ENCODE data around the gene TMEM154. TPM values are rescaled to one million over a fixed set of nuclear protein-coding genes. Genes with fewer than 3 reads are reported as not detected.

Gene TMEM154
- total RNA-seq, 2 experiments from 2014 or later: 18.1 to 20.8 TPM

DNA sequence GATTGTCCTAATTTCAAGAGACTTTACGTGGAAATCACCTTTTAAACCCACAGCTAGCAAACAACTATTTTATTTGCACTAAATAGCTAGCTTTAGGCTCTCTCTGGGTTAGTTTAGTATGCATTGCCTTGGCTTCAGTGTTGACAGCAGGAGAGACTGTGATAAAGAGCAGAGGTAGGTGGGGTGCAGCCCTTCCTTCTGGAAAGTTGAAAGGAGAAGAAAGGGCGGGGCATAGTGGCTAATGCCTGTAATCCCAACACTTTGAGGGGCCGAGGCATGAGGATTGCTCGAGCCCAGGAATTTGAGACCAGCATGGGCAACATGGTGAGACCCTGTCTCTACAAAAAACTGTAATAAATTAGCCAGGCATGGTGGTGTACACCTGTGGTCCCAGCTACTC is 29.0 kb upstream of the TMEM154 start:
- peaks cover 16% of the 10 kb centered on the region for H3K9me3 Mint-ChIP-seq
- H3K27me3 Mint-ChIP-seq: no peaks in the 10 kb centered on the region
- no peak overlapping the region for H3K4me3 Mint-ChIP-seq
- DNase-seq: no peak
- CTCF ChIA-PET: interaction anchor here (1.0 to 1.3 kb wide), 2 partner anchors 26 to 210 kb away, joined by 3 read pairs; no protein-coding TSS in a partner anchor
- peaks cover 5% of the 10 kb centered on the region for H3K36me3 Mint-ChIP-seq
- intact Hi-C loops (cut with micrococcal nuclease): no loop called here
- peaks cover 5% of the 10 kb centered on the region for H3K4me1 Mint-ChIP-seq (ENCODE audit: low read depth)
- H3K27ac Mint-ChIP-seq: no peak overlapping the region
- POLR2A ChIA-PET: no interaction called here

DNA sequence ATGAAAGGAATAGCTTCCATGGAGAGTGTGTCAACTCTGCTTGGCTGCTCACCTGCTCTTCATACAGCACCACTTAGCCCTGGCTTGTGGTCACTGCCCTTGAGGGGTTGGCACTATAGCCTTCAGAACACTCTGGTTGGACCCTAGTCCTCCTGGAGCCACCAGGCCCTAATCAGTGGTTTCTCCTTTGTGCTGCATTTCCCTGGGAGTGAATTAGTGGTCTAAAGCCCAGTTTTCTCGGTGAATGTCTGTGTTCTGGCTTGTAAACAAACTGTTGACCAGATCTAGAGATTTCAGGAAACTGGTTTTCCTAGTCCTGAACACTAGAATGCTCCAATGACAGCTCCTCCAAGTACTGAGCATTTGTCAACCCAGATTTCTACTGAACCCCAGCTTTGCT is 28.6 kb upstream of the TMEM154 start:
- intact Hi-C loops (cut with micrococcal nuclease): no loop called here
- POLR2A ChIA-PET: no interaction called here
- Mint-ChIP-seq H3K27ac (no peak overlapping the region), H3K4me1 (ENCODE audit: low read depth) (peaks cover 5% of the 10 kb centered on the region), H3K9me3 (peaks cover 19% of the 10 kb centered on the region), H3K36me3 (peaks cover 5% of the 10 kb centered on the region), H3K4me3 (no peak overlapping the region), H3K27me3 (no peaks in the 10 kb centered on the region)
- CTCF ChIA-PET: no interaction called here
- no peak for DNase-seq

DNA sequence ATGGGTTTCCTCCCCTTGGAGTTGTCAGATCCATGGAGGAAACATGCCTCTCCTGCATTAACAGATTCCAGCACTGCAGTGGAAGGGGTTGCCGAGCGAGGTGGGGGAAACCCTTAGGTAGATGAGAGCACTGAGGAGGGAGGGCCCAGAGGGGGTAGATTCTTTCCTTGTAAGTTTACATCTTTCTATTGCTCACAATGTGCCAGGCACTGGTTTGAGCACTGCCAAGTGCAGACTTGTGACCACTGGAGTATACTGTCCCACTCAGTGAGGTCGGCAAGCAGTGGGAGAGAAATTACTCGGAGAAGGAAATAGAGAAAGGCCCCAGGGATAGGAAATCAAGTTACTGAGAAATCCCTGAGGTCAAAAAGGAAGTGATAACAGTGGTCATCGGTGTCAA is 27.8 kb upstream of the TMEM154 start:
- ChIA-PET CTCF (no interaction called here), POLR2A (no interaction called here)
- intact Hi-C loops (cut with micrococcal nuclease): no loop called here
- peaks cover 5% of the 10 kb centered on the region for H3K36me3 Mint-ChIP-seq
- no peak overlapping the region for H3K4me3 Mint-ChIP-seq
- H3K9me3 Mint-ChIP-seq: peaks cover 22% of the 10 kb centered on the region
- DNase-seq: no peak
- H3K27ac Mint-ChIP-seq: no peak overlapping the region
- peaks cover 5% of the 10 kb centered on the region for H3K4me1 Mint-ChIP-seq (ENCODE audit: low read depth)
- no peaks in the 10 kb centered on the region for H3K27me3 Mint-ChIP-seq

DNA sequence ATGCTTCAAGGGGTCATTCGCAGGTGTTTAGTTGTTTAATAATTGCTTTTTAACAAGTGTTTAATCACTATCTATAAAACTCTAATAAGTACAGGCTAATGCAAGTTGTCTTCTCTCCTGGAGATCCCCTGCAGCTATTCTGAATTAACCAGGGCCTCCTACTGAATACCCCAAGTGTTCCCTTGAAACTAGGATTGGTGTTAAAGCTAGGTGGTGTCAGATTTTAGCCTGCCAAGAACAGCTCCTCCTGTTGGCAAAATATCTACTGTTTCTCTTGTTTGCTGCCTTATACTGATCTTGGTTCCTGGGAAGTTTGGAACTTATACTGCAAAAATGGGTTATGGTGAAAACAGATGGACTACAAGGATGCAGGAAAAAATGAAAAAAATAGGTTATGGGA is 26.1 kb upstream of the TMEM154 start:
- ChIA-PET CTCF (interaction anchor here (1.0 kb wide), 1 partner anchor 73 kb away, joined by 3 read pairs; the partner anchor contains the start of gene TIGD4), POLR2A (interaction anchor here (2.0 kb wide), 1 partner anchor 27 kb away, joined by 4 read pairs; no protein-coding TSS in a partner anchor)
- Mint-ChIP-seq H3K36me3 (peaks cover 5% of the 10 kb centered on the region), H3K4me1 (ENCODE audit: low read depth) (peaks cover 5% of the 10 kb centered on the region), H3K9me3 (peaks cover 22% of the 10 kb centered on the region), H3K4me3 (no peak overlapping the region), H3K27me3 (peaks cover 4% of the 10 kb centered on the region), H3K27ac (no peak overlapping the region)
- intact Hi-C loops (cut with micrococcal nuclease): no loop called here
- no peak for DNase-seq

DNA sequence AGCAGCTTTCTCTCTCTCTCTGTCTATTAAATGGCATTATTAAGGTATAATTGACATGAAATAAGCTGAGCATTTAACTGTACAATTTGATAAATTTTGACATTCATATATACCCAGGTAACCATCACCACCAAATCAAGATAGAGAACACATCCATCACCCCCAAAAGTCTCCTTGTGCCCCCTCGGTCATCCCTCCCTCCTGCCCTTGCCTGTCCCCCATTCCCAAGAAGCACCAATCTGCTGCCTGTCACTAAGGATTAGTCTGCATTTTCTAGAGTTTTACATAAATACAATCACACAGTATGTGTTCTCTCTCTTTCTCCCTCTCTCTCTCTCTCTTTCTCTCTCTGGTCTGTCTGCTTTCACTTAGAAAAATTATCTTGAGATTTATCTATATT is 25.0 kb upstream of the TMEM154 start:
- intact Hi-C loops (cut with micrococcal nuclease): no loop called here
- POLR2A ChIA-PET: no interaction called here
- peaks cover 22% of the 10 kb centered on the region for H3K9me3 Mint-ChIP-seq
- peaks cover 4% of the 10 kb centered on the region for H3K27me3 Mint-ChIP-seq
- no peak overlapping the region for H3K4me3 Mint-ChIP-seq
- peaks cover 4% of the 10 kb centered on the region for H3K4me1 Mint-ChIP-seq (ENCODE audit: low read depth)
- CTCF ChIA-PET: interaction anchor here (1.0 kb wide), 1 partner anchor 203 kb away, joined by 3 read pairs; no protein-coding TSS in a partner anchor
- no peak overlapping the region for H3K27ac Mint-ChIP-seq
- DNase-seq: no peak
- peaks cover 5% of the 10 kb centered on the region for H3K36me3 Mint-ChIP-seq

DNA sequence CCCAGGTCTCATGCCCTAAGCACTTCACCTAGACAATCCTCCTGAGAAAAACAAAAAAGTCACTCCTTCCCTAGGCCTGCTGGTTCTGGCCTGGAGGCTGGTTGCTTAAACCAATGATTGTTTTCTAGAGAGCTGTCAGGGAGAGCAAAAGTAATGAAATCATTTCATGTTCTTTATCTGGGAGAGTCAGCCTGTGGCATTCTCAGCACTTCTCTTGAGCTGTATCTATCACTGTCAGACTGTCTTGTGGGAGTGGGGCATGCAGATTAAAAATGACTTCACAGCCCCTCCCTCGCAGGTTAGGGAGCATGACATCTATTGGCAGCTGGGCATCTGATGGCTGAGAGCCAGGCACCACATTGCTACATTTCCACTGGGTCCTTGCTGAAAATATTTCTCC is 20.4 kb upstream of the TMEM154 start:
- DNase-seq: no peak
- H3K27me3 Mint-ChIP-seq: peaks cover 4% of the 10 kb centered on the region
- POLR2A ChIA-PET: no interaction called here
- CTCF ChIA-PET: interaction anchor here (1.1 kb wide), 1 partner anchor 21 kb away, joined by 3 read pairs; no protein-coding TSS in a partner anchor
- peaks cover 5% of the 10 kb centered on the region for H3K36me3 Mint-ChIP-seq
- H3K4me3 Mint-ChIP-seq: no peak overlapping the region
- no peak overlapping the region for H3K27ac Mint-ChIP-seq
- peaks cover 19% of the 10 kb centered on the region for H3K4me1 Mint-ChIP-seq (ENCODE audit: low read depth)
- peaks cover 18% of the 10 kb centered on the region for H3K9me3 Mint-ChIP-seq
- intact Hi-C loops (cut with micrococcal nuclease): no loop called here

DNA sequence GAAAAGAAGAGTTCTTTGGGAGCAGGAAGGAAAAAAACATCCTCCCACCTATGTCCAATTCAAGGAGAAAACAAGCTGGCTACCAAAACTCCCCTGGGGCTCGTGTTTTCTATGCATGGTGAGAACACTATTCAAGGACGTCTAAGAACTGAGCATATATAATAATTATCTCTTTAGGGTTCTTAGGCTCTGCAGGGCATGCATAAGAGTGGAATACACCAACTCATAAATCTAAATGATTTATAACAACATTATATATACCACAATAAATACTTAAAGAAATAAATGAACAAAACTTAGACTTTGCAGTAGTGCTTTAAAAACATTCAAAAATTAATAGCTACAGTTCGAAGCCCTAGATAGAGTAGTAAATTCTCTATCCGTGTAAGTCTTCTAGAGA is 19.5 kb upstream of the TMEM154 start:
- ChIA-PET CTCF (interaction anchor here (1.1 kb wide), 1 partner anchor 20 kb away, joined by 3 read pairs; no protein-coding TSS in a partner anchor), POLR2A (no interaction called here)
- H3K4me1 Mint-ChIP-seq (ENCODE audit: low read depth): peaks cover 19% of the 10 kb centered on the region
- no peak overlapping the region for H3K27ac Mint-ChIP-seq
- intact Hi-C loops (cut with micrococcal nuclease): loop anchor here (5.0 kb wide), 3 partner anchors 57 to 418 kb away; no protein-coding TSS in a partner anchor
- peaks cover 10% of the 10 kb centered on the region for H3K9me3 Mint-ChIP-seq
- H3K4me3 Mint-ChIP-seq: no peak overlapping the region
- no peaks in the 10 kb centered on the region for H3K36me3 Mint-ChIP-seq
- no peak for DNase-seq
- peaks cover 4% of the 10 kb centered on the region for H3K27me3 Mint-ChIP-seq

DNA sequence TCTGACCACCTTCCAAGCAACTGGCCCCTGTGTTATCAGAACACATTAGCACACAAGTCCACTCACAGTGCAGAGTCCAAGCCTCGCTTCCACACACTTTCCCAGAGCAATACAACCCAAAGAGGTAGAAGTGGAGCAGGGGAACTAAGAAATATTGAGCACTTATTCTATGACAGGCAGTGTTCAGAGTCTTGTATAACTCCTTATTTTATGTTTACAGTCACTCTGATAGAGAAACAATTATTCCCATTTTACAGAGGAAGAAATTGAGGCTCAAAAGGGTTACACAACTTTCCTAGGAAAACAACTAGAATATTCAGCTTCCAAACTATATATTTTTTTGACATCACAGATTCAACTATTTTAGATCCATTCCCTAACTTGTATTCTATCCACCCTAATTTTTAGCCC is 18.3 kb upstream of the TMEM154 start:
- Mint-ChIP-seq H3K4me1 (ENCODE audit: low read depth) (peaks cover 19% of the 10 kb centered on the region), H3K27ac (no peak overlapping the region), H3K36me3 (no peaks in the 10 kb centered on the region), H3K4me3 (no peak overlapping the region), H3K9me3 (peaks cover under 1% of the 10 kb centered on the region), H3K27me3 (peaks cover 4% of the 10 kb centered on the region)
- POLR2A ChIA-PET: interaction anchor here (1.3 kb wide), 1 partner anchor 18 kb away, joined by 5 read pairs; the partner anchor contains the start of gene TMEM154
- CTCF ChIA-PET: interaction anchor here (1.9 kb wide), 1 partner anchor 197 kb away, joined by 5 read pairs; no protein-coding TSS in a partner anchor
- intact Hi-C loops (cut with micrococcal nuclease): loop anchor here (5.0 kb wide), 3 partner anchors 56 to 419 kb away; no protein-coding TSS in a partner anchor
- DNase-seq: no peak

DNA sequence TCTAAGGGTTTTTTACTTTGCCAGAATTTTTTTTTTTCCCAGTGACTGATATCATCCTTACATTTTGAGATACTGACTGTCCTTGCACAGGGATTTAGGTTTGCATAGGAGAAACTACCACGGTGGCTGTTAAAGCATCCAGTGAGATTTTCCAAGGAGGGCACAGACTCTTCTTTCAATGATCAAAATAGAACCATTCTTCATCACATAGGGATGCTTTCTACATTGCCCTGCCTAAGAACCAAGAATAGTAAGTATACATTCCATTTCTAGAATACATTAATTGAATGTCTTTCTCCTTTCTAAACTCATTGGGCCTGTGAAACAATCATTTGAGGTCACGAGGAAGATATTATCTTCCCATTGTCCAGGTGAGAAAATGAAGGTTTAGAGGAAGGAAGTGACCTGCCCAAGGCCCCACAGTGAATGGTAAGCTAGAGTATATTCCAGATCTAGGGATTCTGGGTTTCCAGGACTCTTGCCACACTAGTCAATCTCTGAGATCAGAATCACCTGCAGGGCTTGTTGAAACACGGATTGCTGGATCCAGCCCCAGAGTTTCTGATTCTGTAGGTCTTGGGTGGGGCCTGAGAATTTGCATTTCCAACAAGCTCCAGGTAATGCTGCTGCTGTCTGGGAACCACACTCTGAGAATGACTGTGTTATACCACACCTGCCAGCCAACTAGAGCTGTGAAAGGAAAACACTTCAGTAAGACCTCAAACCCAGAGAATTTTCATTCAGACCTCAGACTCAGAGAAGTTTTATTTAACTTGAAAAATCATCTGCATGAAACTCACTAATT is 17.7 kb upstream of the TMEM154 start:
- H3K4me1 Mint-ChIP-seq (ENCODE audit: low read depth): peaks cover 19% of the 10 kb centered on the region
- H3K36me3 Mint-ChIP-seq: no peaks in the 10 kb centered on the region
- H3K27me3 Mint-ChIP-seq: peaks cover 4% of the 10 kb centered on the region
- ChIA-PET POLR2A (interaction anchor here (1.3 kb wide), 1 partner anchor 18 kb away, joined by 5 read pairs; the partner anchor contains the start of gene TMEM154), CTCF (interaction anchor here (1.9 kb wide), 1 partner anchor 196 kb away, joined by 5 read pairs; no protein-coding TSS in a partner anchor)
- no peak overlapping the region for H3K4me3 Mint-ChIP-seq
- no peaks in the 10 kb centered on the region for H3K9me3 Mint-ChIP-seq
- DNase-seq: no peak
- intact Hi-C loops (cut with micrococcal nuclease): loop anchor here (1.0 to 5.0 kb wide), 5 partner anchors 8 to 420 kb away; no protein-coding TSS in a partner anchor
- peak overlapping the region; percentile 8 for H3K27ac Mint-ChIP-seq

DNA sequence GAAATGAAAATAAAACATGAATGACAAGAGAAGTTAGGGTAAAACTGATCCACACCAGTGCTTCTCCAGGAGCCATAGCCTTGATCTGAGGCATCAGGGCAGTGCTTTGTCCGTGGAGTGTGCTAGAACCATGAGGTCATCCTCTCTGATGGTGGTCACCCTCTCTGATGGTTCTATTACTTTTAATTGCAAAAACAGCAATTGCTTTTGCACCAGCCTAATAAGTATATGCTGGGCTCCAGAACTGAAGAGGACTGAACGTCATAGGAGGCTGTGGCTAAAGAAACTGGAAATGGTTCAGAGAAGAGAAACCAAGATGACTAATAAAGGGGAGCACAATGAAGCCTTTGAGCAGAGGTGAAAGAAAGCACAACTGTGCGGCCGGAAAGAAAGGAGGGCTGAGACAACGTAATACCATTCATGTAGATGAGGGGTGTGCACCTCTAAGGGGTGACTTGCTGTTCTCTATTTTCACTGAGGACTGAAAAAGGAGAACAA is 17.0 kb upstream of the TMEM154 start:
- Mint-ChIP-seq H3K4me3 (no peak overlapping the region), H3K27ac (peak overlapping the region; percentile 51), H3K4me1 (ENCODE audit: low read depth) (peaks cover 19% of the 10 kb centered on the region), H3K36me3 (no peaks in the 10 kb centered on the region), H3K9me3 (no peaks in the 10 kb centered on the region), H3K27me3 (peaks cover 3% of the 10 kb centered on the region)
- CTCF ChIA-PET: interaction anchor here (1.9 kb wide), 1 partner anchor 196 kb away, joined by 5 read pairs; no protein-coding TSS in a partner anchor
- intact Hi-C loops (cut with micrococcal nuclease): loop anchor here (1.0 to 5.0 kb wide), 5 partner anchors 8 to 420 kb away; no protein-coding TSS in a partner anchor
- POLR2A ChIA-PET: no interaction called here
- peak; percentile 84 for DNase-seq

DNA sequence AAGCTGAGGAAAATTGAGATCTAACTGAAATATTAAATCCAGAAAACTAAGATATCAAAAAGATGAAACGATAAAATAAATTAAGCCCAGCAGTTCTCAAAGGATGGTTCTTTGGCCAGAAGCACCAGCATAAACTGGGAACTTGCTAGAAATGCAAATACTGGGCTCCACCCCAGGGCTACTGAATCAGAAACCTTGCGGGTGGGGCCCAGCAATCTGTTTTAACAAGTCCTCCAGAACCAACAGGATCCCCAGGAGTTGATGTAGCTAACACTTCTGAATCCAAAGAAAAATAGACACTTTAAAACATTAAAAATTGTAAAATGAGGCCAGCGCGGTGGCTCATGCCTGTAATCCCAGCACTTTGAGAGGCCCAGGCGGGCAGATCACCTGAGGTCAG is 14.1 kb upstream of the TMEM154 start:
- no peaks in the 10 kb centered on the region for H3K9me3 Mint-ChIP-seq
- peaks cover under 1% of the 10 kb centered on the region for H3K27me3 Mint-ChIP-seq
- no peak overlapping the region for H3K4me3 Mint-ChIP-seq
- H3K27ac Mint-ChIP-seq: no peak overlapping the region
- CTCF ChIA-PET: no interaction called here
- DNase-seq: no peak
- H3K4me1 Mint-ChIP-seq (ENCODE audit: low read depth): peaks cover 19% of the 10 kb centered on the region
- POLR2A ChIA-PET: no interaction called here
- no peaks in the 10 kb centered on the region for H3K36me3 Mint-ChIP-seq
- intact Hi-C loops (cut with micrococcal nuclease): no loop called here

DNA sequence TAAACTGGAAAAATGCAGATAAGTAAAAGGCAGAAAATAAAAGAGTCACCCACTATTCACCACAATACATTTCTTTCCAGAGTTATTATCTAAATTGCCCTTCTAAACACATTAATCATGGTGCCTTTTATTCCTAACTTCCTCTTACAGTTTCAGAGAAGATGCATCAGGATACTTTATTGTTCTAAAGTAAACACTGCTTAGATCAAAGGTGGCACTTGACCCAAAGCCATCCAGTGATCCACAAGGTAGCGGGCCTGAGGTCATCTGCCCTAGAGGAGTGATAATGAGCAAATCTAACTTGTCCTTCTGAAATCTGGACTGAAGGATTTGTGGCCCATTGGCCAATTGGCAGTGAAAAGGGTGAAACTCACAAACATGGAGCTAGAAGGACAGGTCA is 12.0 kb upstream of the TMEM154 start:
- intact Hi-C loops (cut with micrococcal nuclease): no loop called here
- H3K4me1 Mint-ChIP-seq (ENCODE audit: low read depth): peaks cover 7% of the 10 kb centered on the region
- no peak overlapping the region for H3K27ac Mint-ChIP-seq
- POLR2A ChIA-PET: no interaction called here
- peaks cover 6% of the 10 kb centered on the region for H3K27me3 Mint-ChIP-seq
- DNase-seq: no peak
- CTCF ChIA-PET: no interaction called here
- no peaks in the 10 kb centered on the region for H3K9me3 Mint-ChIP-seq
- no peaks in the 10 kb centered on the region for H3K36me3 Mint-ChIP-seq
- H3K4me3 Mint-ChIP-seq: no peak overlapping the region

Measured in activated CD4-positive, alpha-beta memory T cell treated with anti-CD3 and anti-CD28 coated beads for 36 hours (primary cell).